ENCODE data around the gene OR1A1. TPM values are rescaled to one million over a fixed set of nuclear protein-coding genes. Genes with fewer than 3 reads are reported as not detected.
"Not testable (repeated sequence)": the region's sequence is repeated elsewhere in the genome, so short reads cannot be mapped to it uniquely, and the experiment has no call there.

The OR1A1 gene
- total RNA-seq, 2 donors from 2014 or later = not detected

DNA sequence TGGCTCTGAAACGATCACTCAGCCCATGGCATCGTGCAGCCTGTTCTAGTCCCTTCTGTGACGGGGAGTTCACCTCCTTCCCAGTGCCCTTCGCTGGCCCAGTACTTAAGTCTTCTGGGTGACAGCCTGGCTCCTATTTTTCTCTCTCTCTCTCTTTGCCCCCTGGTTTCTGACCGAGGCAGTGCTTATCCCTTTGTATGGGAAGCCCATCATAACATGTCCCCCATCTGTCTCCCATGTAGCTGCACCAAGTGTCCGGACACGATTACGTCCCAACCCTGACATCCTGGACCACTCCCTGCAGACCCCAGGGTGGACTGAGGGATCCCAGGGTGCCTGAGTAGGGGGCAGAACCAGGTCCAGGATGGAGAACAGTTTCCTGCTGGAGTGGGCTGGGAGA lies 24.8 kb downstream of the OR1A1 start:
- not testable (repeated sequence) for H3K4me3 ChIP-seq (ENCODE audit: low read length); H3K4me1 Mint-ChIP-seq; H3K36me3 ChIP-seq (ENCODE audit: control insufficient read depth, insufficient read depth, low read length); H3K9me3 ChIP-seq (ENCODE audit: control insufficient read depth, low read length); H3K27me3 ChIP-seq (ENCODE audit: control insufficient read depth, insufficient read depth, low read length, poor library complexity, severe bottlenecking); H3K27me3 Mint-ChIP-seq (ENCODE audit: insufficient read depth); H3K36me3 Mint-ChIP-seq (ENCODE audit: low read depth); H3K27ac Mint-ChIP-seq; H3K9ac ChIP-seq (ENCODE audit: extremely low read depth, low read length, poor library complexity, severe bottlenecking); H3K27ac ChIP-seq (ENCODE audit: low read depth, low read length); H3K4me1 ChIP-seq (ENCODE audit: control insufficient read depth, insufficient read depth, low read length); DNase-seq; H3K4me3 Mint-ChIP-seq
- WGBS, 2 experiments (ENCODE audit: insufficient coverage in 1 of 2, insufficient read length in 1 of 2) = 80 to 82% methylated on average over 1 to 7 of the region's 8 CpGs
- H3K9me3 Mint-ChIP-seq = peaks cover 29% of the 10 kb centered on the region

DNA sequence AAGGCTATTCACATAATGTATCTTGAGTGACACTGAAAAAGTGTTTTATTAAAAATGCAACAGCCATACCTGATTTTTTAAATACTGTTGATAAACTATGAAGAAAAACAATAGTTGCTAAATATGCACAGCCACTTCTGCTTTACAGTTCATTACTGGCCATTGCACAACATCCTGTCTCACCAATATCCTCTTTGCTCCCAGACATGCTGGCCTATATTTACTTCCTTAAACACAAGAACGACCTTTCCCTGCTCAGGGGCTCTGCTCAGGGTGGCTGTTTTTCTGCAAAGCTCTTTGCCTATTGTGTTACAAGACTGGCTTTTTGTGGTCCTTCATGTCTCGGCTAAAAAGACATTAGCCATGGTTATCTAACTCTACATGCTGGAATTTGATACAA lies 31.2 kb downstream of the OR1A1 start:
- H3K27ac ChIP-seq (ENCODE audit: low read depth, low read length); H3K9me3 ChIP-seq (ENCODE audit: control insufficient read depth, low read length); H3K4me1 Mint-ChIP-seq; H3K27me3 ChIP-seq (ENCODE audit: control insufficient read depth, insufficient read depth, low read length, poor library complexity, severe bottlenecking); H3K27ac Mint-ChIP-seq; H3K9ac ChIP-seq (ENCODE audit: extremely low read depth, low read length, poor library complexity, severe bottlenecking); H3K36me3 ChIP-seq (ENCODE audit: control insufficient read depth, insufficient read depth, low read length); H3K36me3 Mint-ChIP-seq (ENCODE audit: low read depth); H3K4me1 ChIP-seq (ENCODE audit: control insufficient read depth, insufficient read depth, low read length); DNase-seq; H3K4me3 ChIP-seq (ENCODE audit: low read length); H3K27me3 Mint-ChIP-seq (ENCODE audit: insufficient read depth); H3K4me3 Mint-ChIP-seq: not testable (repeated sequence)
- peaks cover 13% of the 10 kb centered on the region for H3K9me3 Mint-ChIP-seq
- no CpG with 5 or more reads among the region's 2 CpGs for WGBS, 2 experiments (ENCODE audit: insufficient coverage in 1 of 2, insufficient read length in 1 of 2)

DNA sequence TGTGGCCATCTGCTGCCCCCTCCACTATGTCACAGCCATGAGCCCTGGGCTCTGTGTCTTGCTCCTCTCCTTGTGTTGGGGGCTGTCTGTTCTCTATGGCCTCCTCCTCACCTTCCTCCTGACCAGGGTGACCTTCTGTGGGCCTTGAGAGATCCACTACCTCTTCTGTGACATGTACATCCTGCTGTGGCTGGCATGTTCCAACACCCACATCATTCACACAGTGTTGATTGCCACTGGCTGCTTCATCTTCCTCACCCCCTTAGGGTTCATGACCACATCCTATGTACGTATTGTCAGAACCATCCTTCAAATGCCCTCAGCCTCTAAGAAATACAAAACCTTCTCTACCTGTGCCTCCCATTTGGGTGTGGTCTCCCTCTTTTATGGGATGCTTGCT lies 33.6 kb downstream of the OR1A1 start:
- H3K4me3 ChIP-seq (ENCODE audit: low read length); H3K27me3 ChIP-seq (ENCODE audit: control insufficient read depth, insufficient read depth, low read length, poor library complexity, severe bottlenecking); H3K36me3 ChIP-seq (ENCODE audit: control insufficient read depth, insufficient read depth, low read length); H3K27ac ChIP-seq (ENCODE audit: low read depth, low read length); H3K4me3 Mint-ChIP-seq; H3K27ac Mint-ChIP-seq; H3K4me1 Mint-ChIP-seq; H3K27me3 Mint-ChIP-seq (ENCODE audit: insufficient read depth); H3K9ac ChIP-seq (ENCODE audit: extremely low read depth, low read length, poor library complexity, severe bottlenecking); H3K4me1 ChIP-seq (ENCODE audit: control insufficient read depth, insufficient read depth, low read length); DNase-seq; H3K36me3 Mint-ChIP-seq (ENCODE audit: low read depth); H3K9me3 ChIP-seq (ENCODE audit: control insufficient read depth, low read length); H3K9me3 Mint-ChIP-seq: not testable (repeated sequence)
- WGBS, 2 experiments (ENCODE audit: insufficient coverage in 1 of 2, insufficient read length in 1 of 2) = no CpG with 5 or more reads among the region's 1 CpG

DNA sequence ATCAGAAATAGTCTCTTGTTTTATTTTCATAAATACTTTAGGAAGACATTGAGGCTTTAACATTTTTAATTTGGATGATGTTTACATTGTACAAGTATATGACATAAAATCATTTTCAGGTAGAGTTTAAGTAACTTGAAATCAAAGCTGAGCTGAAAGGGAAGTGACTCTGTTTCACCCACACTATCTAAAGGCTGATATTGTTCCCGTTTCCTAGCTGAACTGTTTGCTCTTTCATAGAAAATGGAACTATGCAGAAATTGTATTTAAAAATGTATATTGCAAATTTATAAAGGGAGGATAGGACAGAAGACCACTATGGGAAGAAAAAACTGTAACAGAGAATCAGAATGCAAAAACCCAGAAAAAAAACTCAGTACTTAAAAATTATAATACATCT lies 37.4 kb downstream of the OR1A1 start:
- H3K27me3 ChIP-seq (ENCODE audit: control insufficient read depth, insufficient read depth, low read length, poor library complexity, severe bottlenecking); H3K27me3 Mint-ChIP-seq (ENCODE audit: insufficient read depth); H3K4me1 ChIP-seq (ENCODE audit: control insufficient read depth, insufficient read depth, low read length); DNase-seq; H3K27ac Mint-ChIP-seq; H3K4me1 Mint-ChIP-seq; H3K9ac ChIP-seq (ENCODE audit: extremely low read depth, low read length, poor library complexity, severe bottlenecking); H3K4me3 Mint-ChIP-seq; H3K36me3 Mint-ChIP-seq (ENCODE audit: low read depth); H3K36me3 ChIP-seq (ENCODE audit: control insufficient read depth, insufficient read depth, low read length); H3K9me3 Mint-ChIP-seq; H3K4me3 ChIP-seq (ENCODE audit: low read length); H3K9me3 ChIP-seq (ENCODE audit: control insufficient read depth, low read length); H3K27ac ChIP-seq (ENCODE audit: low read depth, low read length): not testable (repeated sequence)
- no CpG with 5 or more reads among the region's 1 CpG for WGBS, 2 experiments (ENCODE audit: insufficient coverage in 1 of 2, insufficient read length in 1 of 2)

GRCh38 chr17:3249013-3249412 lies 41.5 kb downstream of the OR1A1 start:
- not testable (repeated sequence) for H3K27me3 Mint-ChIP-seq (ENCODE audit: insufficient read depth); H3K27ac ChIP-seq (ENCODE audit: low read depth, low read length); H3K27me3 ChIP-seq (ENCODE audit: control insufficient read depth, insufficient read depth, low read length, poor library complexity, severe bottlenecking); H3K4me1 ChIP-seq (ENCODE audit: control insufficient read depth, insufficient read depth, low read length); H3K36me3 ChIP-seq (ENCODE audit: control insufficient read depth, insufficient read depth, low read length); H3K4me1 Mint-ChIP-seq; H3K4me3 Mint-ChIP-seq; H3K9ac ChIP-seq (ENCODE audit: extremely low read depth, low read length, poor library complexity, severe bottlenecking); H3K9me3 ChIP-seq (ENCODE audit: control insufficient read depth, low read length); H3K27ac Mint-ChIP-seq; DNase-seq; H3K36me3 Mint-ChIP-seq (ENCODE audit: low read depth); H3K4me3 ChIP-seq (ENCODE audit: low read length)
- WGBS, 2 experiments (ENCODE audit: insufficient coverage in 1 of 2, insufficient read length in 1 of 2) = 75% methylated on average over 1 of the region's 2 CpGs; no CpG with 5 or more reads in 1 of the 2 experiments
- H3K9me3 Mint-ChIP-seq = peaks cover 12% of the 10 kb centered on the region

All from endodermal cell (in vitro differentiated cells).